C4-2B (cell line): ENCODE results near the gene TREM2.

Experiments
- ZFX ChIP-seq: fragments of 450-650 bp; IDR thresholded peaks from 2 replicates; pipeline ENCODE4 v1.6.1; 2017
- TF ChIP-seq, protein P1 (sequence below): fragments of 450-650 bp; conservative IDR thresholded peaks from 2 replicates; pipeline ENCODE4 v1.5.1; 2017; ENCODE audit warnings: mild to moderate bottlenecking

DNA sequence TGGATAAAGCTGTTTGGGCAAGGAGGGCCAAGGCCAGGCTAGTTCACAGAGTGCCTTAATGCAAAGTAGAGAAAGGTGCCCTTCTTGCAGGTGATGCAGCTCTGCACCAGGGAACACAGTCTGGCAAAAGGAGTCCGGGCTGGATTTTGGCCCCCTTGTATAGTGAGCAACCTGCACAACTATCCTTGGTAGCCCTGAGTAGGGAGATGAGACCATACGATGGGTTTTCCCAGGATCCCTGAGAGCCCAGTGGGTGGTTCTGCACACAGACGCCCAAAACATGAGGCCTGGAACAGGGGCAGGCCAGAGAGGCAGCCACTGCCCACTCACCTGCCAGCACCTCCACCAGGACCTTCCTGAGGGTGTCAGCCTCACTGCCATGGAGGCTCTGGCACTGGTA is 2.0 kb downstream of the TREM2 start:
- TF ChIP-seq, protein P1, sequence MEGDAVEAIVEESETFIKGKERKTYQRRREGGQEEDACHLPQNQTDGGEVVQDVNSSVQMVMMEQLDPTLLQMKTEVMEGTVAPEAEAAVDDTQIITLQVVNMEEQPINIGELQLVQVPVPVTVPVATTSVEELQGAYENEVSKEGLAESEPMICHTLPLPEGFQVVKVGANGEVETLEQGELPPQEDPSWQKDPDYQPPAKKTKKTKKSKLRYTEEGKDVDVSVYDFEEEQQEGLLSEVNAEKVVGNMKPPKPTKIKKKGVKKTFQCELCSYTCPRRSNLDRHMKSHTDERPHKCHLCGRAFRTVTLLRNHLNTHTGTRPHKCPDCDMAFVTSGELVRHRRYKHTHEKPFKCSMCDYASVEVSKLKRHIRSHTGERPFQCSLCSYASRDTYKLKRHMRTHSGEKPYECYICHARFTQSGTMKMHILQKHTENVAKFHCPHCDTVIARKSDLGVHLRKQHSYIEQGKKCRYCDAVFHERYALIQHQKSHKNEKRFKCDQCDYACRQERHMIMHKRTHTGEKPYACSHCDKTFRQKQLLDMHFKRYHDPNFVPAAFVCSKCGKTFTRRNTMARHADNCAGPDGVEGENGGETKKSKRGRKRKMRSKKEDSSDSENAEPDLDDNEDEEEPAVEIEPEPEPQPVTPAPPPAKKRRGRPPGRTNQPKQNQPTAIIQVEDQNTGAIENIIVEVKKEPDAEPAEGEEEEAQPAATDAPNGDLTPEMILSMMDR, result no peak
- no peak for TF ChIP-seq ZFX
